Activated B cell treated with CpG ODN at 0.5 μM for 24 hours (primary cell): Measurements from ENCODE around the gene MOG. TPM values are rescaled to one million over a fixed set of nuclear protein-coding genes. Genes with fewer than 3 reads are reported as not detected.
A peak's percentile ranks its signal among the peaks of the same experiment; 100 is the strongest.

Source experiments
- ATAC-seq: fragments of 200-7000 bp; cut with Tn5 transposase; one replicate; pipeline ENCODE4 v1.10.0; 2021; ENCODE audit warnings: low read depth, mild to moderate bottlenecking, moderate library complexity
- CTCF ChIA-PET: fragments of 350-600 bp; sonication (Branson Sonifier 250); formaldehyde crosslinking; loops from one replicate; lab custom pipeline; 2021; ENCODE audit warnings: antibody characterized with exemption; lab: Charles Lee
- POLR2A ChIA-PET: fragments of 350-600 bp; sonication (Branson Sonifier 250); formaldehyde crosslinking; loops from one replicate; lab custom pipeline; 2021; ENCODE audit warnings: antibody characterized with exemption; lab: Charles Lee
- DNase-seq: peaks from one replicate; pipeline ENCODE4 v3.0.0; 2022
- H3K27ac Mint-ChIP-seq: one replicate; pipeline ENCODE4 v1.8.0; 2020; ENCODE audit warnings: mixed read lengths
- H3K27me3 Mint-ChIP-seq: one replicate; pipeline ENCODE4 v1.8.0; 2021; ENCODE audit warnings: mixed read lengths
- H3K36me3 Mint-ChIP-seq: one replicate; pipeline ENCODE4 v1.8.0; 2021; ENCODE audit warnings: low read depth, mixed read lengths
- H3K4me1 Mint-ChIP-seq: one replicate; pipeline ENCODE4 v1.8.0; 2021; ENCODE audit warnings: mixed read lengths
- H3K4me3 Mint-ChIP-seq: one replicate; pipeline ENCODE4 v1.8.0; 2020; ENCODE audit warnings: mild to moderate bottlenecking, mixed read lengths
- H3K9me3 Mint-ChIP-seq: one replicate; pipeline ENCODE4 v1.8.0; 2020; ENCODE audit warnings: mixed read lengths
- intact Hi-C: fragments of 100-400 bp; cut with micrococcal nuclease; formaldehyde crosslinking; loops from one replicate; pipeline ENCODE4 v1.15.1; 2024
- total RNA-seq: library from RNA; stranded (reverse); gene quantifications from 2 replicates; pipeline ENCODE4 v1.2.3, GENCODE V29; 2022
- TF ChIP-seq, protein P1 (sequence below): fragments of 200-600 bp; IDR thresholded peaks from one replicate; pipeline ENCODE4 v1.8.0; 2022; ENCODE audit warnings: antibody characterized with exemption, mild to moderate bottlenecking

Gene MOG
- total RNA-seq, 1 donor from 2014 or later, result not detected

DNA sequence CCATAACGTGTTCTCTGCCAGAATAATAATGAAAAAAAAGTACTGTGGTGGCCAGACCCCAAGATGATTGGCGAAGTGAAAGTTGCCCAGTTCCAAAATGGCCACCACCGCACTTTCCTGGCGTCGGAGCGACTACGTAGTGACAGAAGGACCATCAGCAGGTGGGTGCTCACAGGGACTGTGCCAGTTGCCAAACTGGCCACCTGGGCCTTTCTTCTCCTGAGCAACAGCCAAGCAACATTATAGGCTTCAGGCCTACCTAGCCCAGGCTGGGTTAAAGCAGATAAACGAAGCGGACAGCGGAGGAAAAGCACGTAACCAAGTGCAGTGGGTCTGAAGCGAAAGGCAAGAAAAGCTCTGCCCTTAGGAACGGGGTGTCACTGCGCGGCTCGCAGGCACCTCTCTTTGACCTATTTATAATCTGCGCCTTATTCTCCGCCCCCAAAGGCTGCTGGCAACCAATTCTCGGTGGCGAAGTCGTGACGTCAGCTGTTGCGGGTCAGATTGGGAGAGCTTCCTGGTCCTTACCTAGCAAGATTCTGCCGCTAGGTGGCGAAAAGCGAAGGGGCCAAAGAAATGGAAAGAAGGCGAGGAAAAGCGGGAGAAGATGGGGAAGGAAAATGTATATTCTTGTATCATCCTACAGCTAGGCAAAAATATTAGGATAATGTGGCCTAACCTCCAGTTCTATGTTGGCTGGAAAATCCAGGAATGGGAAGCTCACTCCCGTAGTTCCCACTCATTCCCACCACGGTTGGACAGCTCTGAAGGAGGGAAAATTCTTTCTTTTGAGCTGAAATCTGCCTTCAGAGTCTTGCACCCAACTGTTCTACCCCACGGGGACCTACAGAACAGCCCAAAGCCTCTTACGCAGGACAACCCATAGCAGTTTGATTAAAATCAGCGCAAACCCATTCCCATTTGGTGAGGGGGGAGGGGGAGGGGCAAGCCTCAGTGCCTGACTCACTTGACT, 6.9 kb upstream of the MOG start:
- H3K27me3 Mint-ChIP-seq, result no peaks in the 10 kb centered on the region
- peak overlapping the region; percentile 97 for H3K4me3 Mint-ChIP-seq
- TF ChIP-seq, protein P1, sequence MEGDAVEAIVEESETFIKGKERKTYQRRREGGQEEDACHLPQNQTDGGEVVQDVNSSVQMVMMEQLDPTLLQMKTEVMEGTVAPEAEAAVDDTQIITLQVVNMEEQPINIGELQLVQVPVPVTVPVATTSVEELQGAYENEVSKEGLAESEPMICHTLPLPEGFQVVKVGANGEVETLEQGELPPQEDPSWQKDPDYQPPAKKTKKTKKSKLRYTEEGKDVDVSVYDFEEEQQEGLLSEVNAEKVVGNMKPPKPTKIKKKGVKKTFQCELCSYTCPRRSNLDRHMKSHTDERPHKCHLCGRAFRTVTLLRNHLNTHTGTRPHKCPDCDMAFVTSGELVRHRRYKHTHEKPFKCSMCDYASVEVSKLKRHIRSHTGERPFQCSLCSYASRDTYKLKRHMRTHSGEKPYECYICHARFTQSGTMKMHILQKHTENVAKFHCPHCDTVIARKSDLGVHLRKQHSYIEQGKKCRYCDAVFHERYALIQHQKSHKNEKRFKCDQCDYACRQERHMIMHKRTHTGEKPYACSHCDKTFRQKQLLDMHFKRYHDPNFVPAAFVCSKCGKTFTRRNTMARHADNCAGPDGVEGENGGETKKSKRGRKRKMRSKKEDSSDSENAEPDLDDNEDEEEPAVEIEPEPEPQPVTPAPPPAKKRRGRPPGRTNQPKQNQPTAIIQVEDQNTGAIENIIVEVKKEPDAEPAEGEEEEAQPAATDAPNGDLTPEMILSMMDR, result peak; percentile 89
- peak overlapping the region; percentile 100 for H3K27ac Mint-ChIP-seq
- POLR2A ChIA-PET, result interaction anchor here (0.7 to 3.3 kb wide), 20 partner anchors 8 to 1925 kb away, joined by 3 to 47 read pairs (median 5); partner anchors contain the start of genes GABBR1, PPP1R11, TRIM27 and TRIM39
- peak; percentile 87 for DNase-seq
- H3K9me3 Mint-ChIP-seq, result no peaks in the 10 kb centered on the region
- peak; percentile 94 for ATAC-seq
- intact Hi-C loops, result loop anchor here (1.0 to 10.0 kb wide), 7 partner anchors 16 to 295 kb away; partner anchors contain the start of genes HLA-A and HLA-F
- peaks cover 17% of the 10 kb centered on the region for H3K4me1 Mint-ChIP-seq
- H3K36me3 Mint-ChIP-seq, result no peaks in the 10 kb centered on the region
- CTCF ChIA-PET, result interaction anchor here (0.7 to 2.6 kb wide), 18 partner anchors 9 to 411 kb away, joined by 3 to 30 read pairs (median 4); partner anchors contain the start of genes GABBR1 and POLR1H

DNA sequence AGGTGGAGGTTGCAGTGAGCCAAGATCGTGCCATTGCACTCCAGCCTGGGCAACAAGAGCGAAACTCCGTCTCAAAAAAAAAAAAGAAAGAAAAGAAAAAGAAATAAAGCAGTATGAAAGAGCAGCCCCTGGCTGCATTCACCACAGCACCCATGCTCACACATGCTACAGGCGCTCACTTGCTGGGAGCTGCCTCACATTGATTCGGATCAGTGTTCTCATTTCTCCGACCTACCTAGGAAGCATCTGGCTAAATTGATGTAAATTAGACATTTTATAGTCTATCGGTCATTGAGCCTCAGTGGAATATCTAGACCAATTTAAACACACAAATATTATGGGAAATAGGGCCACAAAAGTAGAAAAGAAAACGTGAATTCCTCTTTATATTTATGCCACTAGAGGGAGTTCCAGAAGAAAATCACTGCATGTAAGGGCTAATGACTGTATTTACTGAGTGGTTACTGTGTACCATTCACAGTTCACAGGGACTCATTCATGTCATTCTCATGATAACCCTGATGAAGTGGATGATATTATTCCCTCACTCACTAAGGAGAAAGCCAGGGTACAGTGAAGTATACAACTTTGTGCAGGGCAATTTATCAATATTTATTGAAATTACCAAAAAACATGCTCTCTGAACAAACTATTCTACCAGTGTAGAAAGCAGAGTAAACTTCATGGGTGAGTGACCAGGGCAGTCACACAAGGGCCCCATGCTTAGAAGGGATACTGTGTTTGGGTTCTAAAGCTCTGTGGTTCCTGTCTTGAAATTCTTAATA, 5.3 kb upstream of the MOG start:
- intact Hi-C loops, result loop anchor here (2.0 to 5.0 kb wide), 3 partner anchors 71 to 183 kb away; partner anchors contain the start of gene HLA-F

DNA sequence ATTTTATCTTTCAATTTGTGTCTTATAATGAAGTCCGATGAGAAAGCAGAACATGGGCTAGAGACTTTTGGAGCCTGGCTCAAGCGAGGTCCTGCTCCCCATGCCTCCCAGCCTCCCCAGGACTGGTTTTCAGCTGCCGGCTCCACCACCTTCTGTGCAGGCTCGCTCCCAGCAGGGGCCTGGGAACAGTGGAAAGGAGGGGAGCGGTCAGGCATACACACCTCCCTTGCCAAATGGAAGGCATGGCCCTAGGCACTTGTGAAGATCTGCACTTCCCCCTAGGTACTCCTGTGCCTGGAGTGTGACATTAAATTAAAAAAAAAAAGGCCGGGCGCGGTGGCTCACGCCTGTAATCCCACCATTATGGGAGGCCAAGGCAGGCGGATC, 4.7 kb upstream of the MOG start:
- peaks cover 17% of the 10 kb centered on the region for H3K4me1 Mint-ChIP-seq
- no peaks in the 10 kb centered on the region for H3K36me3 Mint-ChIP-seq
- intact Hi-C loops, result loop anchor here (5.0 kb wide), 2 partner anchors 70 to 100 kb away; partner anchors contain the start of gene HLA-F
- no peak overlapping the region for H3K4me3 Mint-ChIP-seq
- CTCF ChIA-PET, result interaction anchor here (0.6 to 2.3 kb wide), 3 partner anchors 10 to 19 kb away, joined by 3 to 22 read pairs (median 17); no protein-coding TSS in a partner anchor
- no peaks in the 10 kb centered on the region for H3K9me3 Mint-ChIP-seq
- DNase-seq, result no peak
- TF ChIP-seq, protein P1, result no peak
- ATAC-seq, result no peak
- peaks cover 4% of the 10 kb centered on the region for H3K27me3 Mint-ChIP-seq
- POLR2A ChIA-PET, result no interaction called here
- no peak overlapping the region for H3K27ac Mint-ChIP-seq

More for the DNA sequence above, 5.3 kb upstream of the MOG start:
- H3K36me3 Mint-ChIP-seq, result no peaks in the 10 kb centered on the region
- H3K9me3 Mint-ChIP-seq, result no peaks in the 10 kb centered on the region
- ChIA-PET CTCF (interaction anchor here (0.6 to 2.6 kb wide), 5 partner anchors 10 to 98 kb away, joined by 3 to 22 read pairs (median 12); no protein-coding TSS in a partner anchor), POLR2A (interaction anchor here (0.7 to 3.1 kb wide), 2 partner anchors 24 to 290 kb away, joined by 4 to 18 read pairs; no protein-coding TSS in a partner anchor)
- no peak overlapping the region for H3K4me3 Mint-ChIP-seq
- DNase-seq (no peak), ATAC-seq (no peak)
- peaks cover 17% of the 10 kb centered on the region for H3K4me1 Mint-ChIP-seq
- no peak overlapping the region for H3K27ac Mint-ChIP-seq
- TF ChIP-seq, protein P1, result peak; percentile 45
- peaks cover 4% of the 10 kb centered on the region for H3K27me3 Mint-ChIP-seq

DNA sequence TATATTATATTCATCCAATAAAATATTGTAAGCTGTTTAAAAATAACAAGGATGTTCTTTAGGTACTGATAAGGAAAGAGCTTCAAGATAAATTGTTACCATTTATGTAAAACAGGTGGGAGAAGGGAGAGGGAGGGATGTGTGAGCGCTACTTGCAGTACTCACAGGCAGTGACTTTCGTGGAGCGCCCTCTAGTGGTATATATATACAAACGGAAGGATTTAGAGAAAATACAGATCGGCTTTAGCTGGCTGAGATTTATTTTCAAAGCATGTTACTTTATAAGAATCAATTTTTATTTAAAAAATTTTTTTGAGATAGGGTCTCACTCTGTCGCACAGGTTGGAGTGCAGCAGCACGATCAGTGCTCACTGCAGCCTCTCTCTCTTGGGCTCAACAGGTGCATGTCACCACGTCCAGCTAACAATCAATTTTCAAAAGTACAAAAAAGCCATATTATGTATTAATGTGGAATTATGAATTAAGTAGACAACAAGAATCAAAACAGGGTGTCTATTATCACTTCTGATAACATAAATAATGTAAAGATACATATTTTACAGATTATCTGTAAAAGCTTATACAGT, 3.3 kb upstream of the MOG start:
- H3K27me3 Mint-ChIP-seq, result peaks cover 11% of the 10 kb centered on the region
- intact Hi-C loops, result loop anchor here (5.0 kb wide), 2 partner anchors 69 to 101 kb away; partner anchors contain the start of gene HLA-F
- no peak overlapping the region for H3K4me3 Mint-ChIP-seq
- H3K9me3 Mint-ChIP-seq, result no peaks in the 10 kb centered on the region
- POLR2A ChIA-PET, result interaction anchor here (0.6 to 1.5 kb wide), 6 partner anchors 12 to 103 kb away, joined by 4 to 14 read pairs (median 5); partner anchors contain the start of gene GABBR1
- ATAC-seq, result no peak
- no peak overlapping the region for H3K27ac Mint-ChIP-seq
- H3K4me1 Mint-ChIP-seq, result peaks cover 17% of the 10 kb centered on the region
- no peak for DNase-seq
- H3K36me3 Mint-ChIP-seq, result no peaks in the 10 kb centered on the region
- CTCF ChIA-PET, result interaction anchor here (0.5 to 2.4 kb wide), 32 partner anchors 8 to 816 kb away, joined by 3 to 22 read pairs (median 5); partner anchors contain the start of gene GABBR1
- TF ChIP-seq, protein P1, result peak; percentile 99
